ENCODE data around the gene AHSA1. TPM values are rescaled to one million over a fixed set of nuclear protein-coding genes. Genes with fewer than 3 reads are reported as not detected.
A peak's percentile ranks its signal among the peaks of the same experiment; 100 is the strongest.

AHSA1 gene
- total RNA-seq, 1 donor from 2014 or later = 85.9 TPM

- Histone ChIP-seq H3K27me3 (no peaks in the 10 kb centered on the region), H3K4me3 (no peak overlapping the region)
Observed at GRCh38 chr14:77502109-77502782, 44.4 kb downstream of the AHSA1 start.

GRCh38 chr14:77503138-77503537 lies 45.2 kb downstream of the AHSA1 start:
- TF ChIP-seq, protein P1, sequence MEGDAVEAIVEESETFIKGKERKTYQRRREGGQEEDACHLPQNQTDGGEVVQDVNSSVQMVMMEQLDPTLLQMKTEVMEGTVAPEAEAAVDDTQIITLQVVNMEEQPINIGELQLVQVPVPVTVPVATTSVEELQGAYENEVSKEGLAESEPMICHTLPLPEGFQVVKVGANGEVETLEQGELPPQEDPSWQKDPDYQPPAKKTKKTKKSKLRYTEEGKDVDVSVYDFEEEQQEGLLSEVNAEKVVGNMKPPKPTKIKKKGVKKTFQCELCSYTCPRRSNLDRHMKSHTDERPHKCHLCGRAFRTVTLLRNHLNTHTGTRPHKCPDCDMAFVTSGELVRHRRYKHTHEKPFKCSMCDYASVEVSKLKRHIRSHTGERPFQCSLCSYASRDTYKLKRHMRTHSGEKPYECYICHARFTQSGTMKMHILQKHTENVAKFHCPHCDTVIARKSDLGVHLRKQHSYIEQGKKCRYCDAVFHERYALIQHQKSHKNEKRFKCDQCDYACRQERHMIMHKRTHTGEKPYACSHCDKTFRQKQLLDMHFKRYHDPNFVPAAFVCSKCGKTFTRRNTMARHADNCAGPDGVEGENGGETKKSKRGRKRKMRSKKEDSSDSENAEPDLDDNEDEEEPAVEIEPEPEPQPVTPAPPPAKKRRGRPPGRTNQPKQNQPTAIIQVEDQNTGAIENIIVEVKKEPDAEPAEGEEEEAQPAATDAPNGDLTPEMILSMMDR (IDR thresholded peaks at IDR 0.05) = no peak
- TF ChIP-seq POLR2AphosphoS5 (IDR thresholded peaks at IDR 0.05; ENCODE audit: insufficient read depth in 1 of 2, low read depth in 1 of 2) (no peak), POLR2A (IDR thresholded peaks at IDR 0.05) (no peak)
- Histone ChIP-seq H3K4me3 (no peak overlapping the region), H3K4me1 (peaks cover 9% of the 10 kb centered on the region), H3K27ac (no peak overlapping the region), H3K9me3 (no peaks in the 10 kb centered on the region), H3K36me3 (no peaks in the 10 kb centered on the region), H3K27me3 (no peaks in the 10 kb centered on the region)
- DNase-seq (ENCODE audit: extremely low spot score in 2 of 2) = no peak
- intact Hi-C loops (cut with DNase I) = no loop called here

More at GRCh38 chr14:77502109-77502782, 44.4 kb downstream of the AHSA1 start:
- H3K4me1 ChIP-seq = peaks cover 13% of the 10 kb centered on the region
- intact Hi-C loops (cut with DNase I) = no loop called here
- H3K36me3 ChIP-seq = no peaks in the 10 kb centered on the region
- TF ChIP-seq POLR2AphosphoS5 (IDR thresholded peaks at IDR 0.05; ENCODE audit: insufficient read depth in 1 of 2, low read depth in 1 of 2) (no peak), POLR2A (IDR thresholded peaks at IDR 0.05) (no peak)
- TF ChIP-seq, protein P1 (IDR thresholded peaks at IDR 0.05) = no peak
- H3K9me3 ChIP-seq = no peaks in the 10 kb centered on the region
- no peak for DNase-seq (ENCODE audit: extremely low spot score in 2 of 2)
- no peak overlapping the region for H3K27ac ChIP-seq

GRCh38 chr14:77505031-77505430 lies 47.1 kb downstream of the AHSA1 start:
- Histone ChIP-seq H3K27me3 (no peaks in the 10 kb centered on the region), H3K27ac (no peak overlapping the region), H3K4me1 (no peaks in the 10 kb centered on the region), H3K9me3 (no peaks in the 10 kb centered on the region), H3K36me3 (no peaks in the 10 kb centered on the region), H3K4me3 (no peak overlapping the region)
- no peak for DNase-seq (ENCODE audit: extremely low spot score in 2 of 2)
- intact Hi-C loops (cut with DNase I) = no loop called here
- TF ChIP-seq, protein P1 (IDR thresholded peaks at IDR 0.05) = no peak
- TF ChIP-seq POLR2AphosphoS5 (IDR thresholded peaks at IDR 0.05; ENCODE audit: insufficient read depth in 1 of 2, low read depth in 1 of 2) (no peak), POLR2A (IDR thresholded peaks at IDR 0.05) (no peak)

DNA sequence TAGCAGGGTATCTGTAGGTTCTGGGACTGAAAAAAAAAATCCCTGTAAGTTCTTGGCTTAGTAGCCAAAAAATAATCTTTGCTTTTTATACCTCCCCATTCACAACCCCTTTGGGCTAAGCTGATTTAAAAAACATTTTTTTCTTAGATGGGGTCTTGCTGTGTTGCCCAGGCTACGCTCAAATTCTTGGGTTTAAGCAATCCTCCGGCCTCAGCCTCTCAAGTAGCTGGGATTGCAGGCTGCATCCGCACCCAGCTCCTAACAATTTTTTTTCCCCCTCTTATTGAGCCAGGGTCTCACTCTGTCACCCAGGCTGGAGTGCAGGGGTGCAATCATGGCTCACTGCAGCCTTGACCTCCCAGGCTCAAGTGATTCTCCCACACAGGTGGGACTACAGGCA lies 49.9 kb downstream of the AHSA1 start:
- H3K27ac ChIP-seq = no peak overlapping the region
- peaks cover 0 to 14% of the 10 kb centered on the region in 2 donors for H3K36me3 ChIP-seq

DNA sequence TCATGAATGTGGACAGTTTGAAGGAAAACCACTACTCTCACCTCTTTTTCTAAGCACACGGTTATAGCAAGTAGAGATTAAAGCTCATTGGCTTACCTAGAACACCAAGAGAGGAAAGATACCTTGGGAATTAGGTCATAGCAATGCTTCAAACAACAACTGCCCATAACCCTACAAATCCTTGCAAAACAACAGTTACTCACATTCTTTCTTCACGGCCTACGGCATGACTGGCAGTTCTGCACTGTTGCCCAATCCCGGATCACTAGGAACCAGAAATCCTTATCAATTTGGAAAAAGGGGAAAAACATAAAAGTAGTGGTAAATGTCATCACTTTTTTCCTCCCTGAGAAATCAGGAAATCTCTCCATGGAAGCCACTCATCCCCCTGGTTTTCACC lies 50.4 kb downstream of the AHSA1 start:
- intact Hi-C loops (cut with DNase I) = no loop called here
- peaks cover 0 to 14% of the 10 kb centered on the region in 2 donors for H3K36me3 ChIP-seq

More for the DNA sequence above, 49.9 kb downstream of the AHSA1 start:
- intact Hi-C loops (cut with DNase I) = no loop called here
- TF ChIP-seq, protein P1 (IDR thresholded peaks at IDR 0.05) = no peak
- no peak for TF ChIP-seq POLR2AphosphoS5 (IDR thresholded peaks at IDR 0.05; ENCODE audit: insufficient read depth in 1 of 2, low read depth in 1 of 2)
- TF ChIP-seq POLR2A (IDR thresholded peaks at IDR 0.05) = no peak
- no peaks in the 10 kb centered on the region for H3K4me1 ChIP-seq
- H3K9me3 ChIP-seq = no peaks in the 10 kb centered on the region
- H3K4me3 ChIP-seq = no peak overlapping the region
- peak in 1 of 2 donors; percentile 3 for DNase-seq (ENCODE audit: extremely low spot score in 2 of 2)
- H3K27me3 ChIP-seq = no peaks in the 10 kb centered on the region

More for the DNA sequence above, 50.4 kb downstream of the AHSA1 start:
- H3K27me3 ChIP-seq = no peaks in the 10 kb centered on the region
- no peak overlapping the region for H3K4me3 ChIP-seq
- TF ChIP-seq, protein P1 (IDR thresholded peaks at IDR 0.05) = no peak
- TF ChIP-seq POLR2A (IDR thresholded peaks at IDR 0.05) (no peak), POLR2AphosphoS5 (IDR thresholded peaks at IDR 0.05; ENCODE audit: insufficient read depth in 1 of 2, low read depth in 1 of 2) (no peak)
- H3K27ac ChIP-seq = no peak overlapping the region
- DNase-seq (ENCODE audit: extremely low spot score in 2 of 2) = peak in 1 of 2 donors; percentile 6
- H3K4me1 ChIP-seq = no peaks in the 10 kb centered on the region
- H3K9me3 ChIP-seq = no peaks in the 10 kb centered on the region

Data from vagina (tissue), 2 donors.